GM12873 (cell line): Measurements from ENCODE around the gene TBC1D22A.

ENCODE experiments used
- TF ChIP-seq, protein P1 (sequence below): IDR thresholded peaks from 2 replicates; pipeline ENCODE4 v1.5.1; 2012; ENCODE audit warnings: low read depth, mild to moderate bottlenecking, moderate library complexity, low read length, control low read depth; ENCODE audit not compliant: insufficient read depth; ENCODE audit errors: missing control alignments

The TBC1D22A gene

DNA sequence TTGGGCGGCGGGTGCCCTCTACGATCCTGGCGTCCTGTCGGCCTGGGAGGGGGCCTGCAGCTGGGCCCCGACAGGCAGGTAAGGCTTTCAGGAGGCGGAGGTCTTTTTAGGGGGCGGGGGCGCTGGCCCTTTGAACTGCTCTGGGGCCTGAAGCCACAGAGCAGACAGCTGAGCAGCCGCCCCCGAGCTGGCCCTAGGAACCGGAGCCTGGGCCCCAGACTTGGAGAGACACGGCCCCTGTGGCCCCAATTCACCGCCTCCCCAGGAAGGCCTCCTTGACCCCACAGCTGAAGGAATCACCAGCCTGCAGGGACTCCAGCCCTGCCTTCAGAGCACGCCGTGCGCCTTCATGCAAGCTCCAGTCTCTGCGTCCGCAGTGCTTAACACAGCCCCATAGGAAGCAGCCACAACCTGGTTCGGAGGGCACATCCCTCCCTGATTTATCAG lies 23.8 kb upstream of the TBC1D22A start:
- TF ChIP-seq, protein P1, sequence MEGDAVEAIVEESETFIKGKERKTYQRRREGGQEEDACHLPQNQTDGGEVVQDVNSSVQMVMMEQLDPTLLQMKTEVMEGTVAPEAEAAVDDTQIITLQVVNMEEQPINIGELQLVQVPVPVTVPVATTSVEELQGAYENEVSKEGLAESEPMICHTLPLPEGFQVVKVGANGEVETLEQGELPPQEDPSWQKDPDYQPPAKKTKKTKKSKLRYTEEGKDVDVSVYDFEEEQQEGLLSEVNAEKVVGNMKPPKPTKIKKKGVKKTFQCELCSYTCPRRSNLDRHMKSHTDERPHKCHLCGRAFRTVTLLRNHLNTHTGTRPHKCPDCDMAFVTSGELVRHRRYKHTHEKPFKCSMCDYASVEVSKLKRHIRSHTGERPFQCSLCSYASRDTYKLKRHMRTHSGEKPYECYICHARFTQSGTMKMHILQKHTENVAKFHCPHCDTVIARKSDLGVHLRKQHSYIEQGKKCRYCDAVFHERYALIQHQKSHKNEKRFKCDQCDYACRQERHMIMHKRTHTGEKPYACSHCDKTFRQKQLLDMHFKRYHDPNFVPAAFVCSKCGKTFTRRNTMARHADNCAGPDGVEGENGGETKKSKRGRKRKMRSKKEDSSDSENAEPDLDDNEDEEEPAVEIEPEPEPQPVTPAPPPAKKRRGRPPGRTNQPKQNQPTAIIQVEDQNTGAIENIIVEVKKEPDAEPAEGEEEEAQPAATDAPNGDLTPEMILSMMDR = no peak

DNA sequence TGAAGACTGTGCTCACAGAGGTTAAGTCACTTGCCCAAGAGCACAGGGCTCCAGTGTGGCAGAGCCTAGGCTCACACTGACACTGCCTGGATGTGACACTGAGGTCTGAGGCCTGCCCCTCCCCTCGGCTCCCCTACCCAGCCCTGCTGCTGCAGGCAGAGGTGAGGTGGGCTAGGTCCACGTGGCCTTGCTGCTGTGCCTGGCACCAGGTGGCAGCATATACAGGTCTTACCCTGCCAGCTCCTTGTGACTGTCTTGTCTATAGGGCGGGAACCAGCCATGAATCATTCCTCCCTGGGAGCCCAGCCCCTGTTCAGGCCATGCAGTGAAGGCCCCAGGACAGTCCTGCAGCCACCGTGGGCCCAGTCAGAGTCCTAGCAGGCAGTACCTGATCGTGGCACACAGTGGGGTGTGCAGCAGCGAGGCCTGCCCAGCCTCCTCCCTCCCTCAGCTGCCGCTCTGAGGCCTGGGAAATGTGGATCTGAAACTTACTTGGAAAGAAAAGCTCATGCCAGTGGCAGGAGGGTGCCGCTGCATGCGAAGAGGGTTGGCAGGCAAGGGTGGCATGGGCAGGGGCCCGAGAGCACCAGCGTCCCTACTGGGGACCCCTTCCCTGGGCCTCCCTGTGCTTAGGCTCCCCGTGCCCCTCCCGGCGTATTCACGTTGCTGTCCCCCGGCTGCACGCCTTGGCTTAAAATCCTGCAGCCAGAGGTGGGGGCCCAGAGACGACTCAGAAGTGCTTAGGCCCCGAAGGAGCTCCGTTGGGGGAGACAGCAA lies 23.2 kb upstream of the TBC1D22A start:
- TF ChIP-seq, protein P1 = peak; percentile 37

DNA sequence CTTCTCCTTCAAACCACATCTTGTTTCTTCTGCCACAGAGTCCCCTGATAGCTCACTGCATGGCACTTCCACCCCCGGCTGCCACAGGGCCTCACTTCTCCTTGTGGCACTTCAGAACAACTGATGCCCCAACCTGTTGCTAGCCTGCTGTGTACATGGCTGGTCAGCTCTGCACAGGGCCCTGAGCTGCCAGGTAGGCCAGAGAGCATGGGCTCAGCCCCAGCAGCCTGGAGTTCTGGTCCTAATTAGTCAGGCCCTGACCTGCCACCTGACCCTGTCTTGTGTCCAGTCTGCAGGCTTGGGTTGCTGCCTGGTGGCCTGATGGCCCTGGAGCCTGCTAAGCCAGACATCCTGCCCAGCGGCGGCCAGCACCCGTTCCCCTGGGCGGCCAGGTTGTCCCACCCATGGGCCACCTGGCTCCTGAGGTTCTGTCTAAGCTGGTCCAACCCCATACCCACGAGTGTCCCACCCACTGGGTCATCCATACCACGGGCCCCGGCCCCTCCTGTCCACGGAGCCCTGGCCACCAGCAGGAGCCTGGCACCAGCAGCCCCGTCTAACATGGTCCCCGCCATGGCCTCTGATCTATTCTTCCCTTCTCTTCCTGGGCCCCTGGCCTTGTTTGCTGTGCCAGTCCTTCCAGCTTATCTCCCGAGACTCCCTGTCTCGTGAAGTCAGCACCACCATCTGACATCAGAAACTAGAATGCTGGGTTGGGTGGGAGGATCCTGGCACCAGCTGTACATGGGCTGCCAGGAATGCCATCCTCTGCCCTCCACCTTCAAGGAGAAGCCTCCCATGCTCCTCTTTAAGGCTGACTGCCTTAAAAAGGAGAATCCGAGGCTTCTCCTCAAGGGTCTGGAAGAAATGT lies 21.3 kb upstream of the TBC1D22A start:
- TF ChIP-seq, protein P1 = no peak

DNA sequence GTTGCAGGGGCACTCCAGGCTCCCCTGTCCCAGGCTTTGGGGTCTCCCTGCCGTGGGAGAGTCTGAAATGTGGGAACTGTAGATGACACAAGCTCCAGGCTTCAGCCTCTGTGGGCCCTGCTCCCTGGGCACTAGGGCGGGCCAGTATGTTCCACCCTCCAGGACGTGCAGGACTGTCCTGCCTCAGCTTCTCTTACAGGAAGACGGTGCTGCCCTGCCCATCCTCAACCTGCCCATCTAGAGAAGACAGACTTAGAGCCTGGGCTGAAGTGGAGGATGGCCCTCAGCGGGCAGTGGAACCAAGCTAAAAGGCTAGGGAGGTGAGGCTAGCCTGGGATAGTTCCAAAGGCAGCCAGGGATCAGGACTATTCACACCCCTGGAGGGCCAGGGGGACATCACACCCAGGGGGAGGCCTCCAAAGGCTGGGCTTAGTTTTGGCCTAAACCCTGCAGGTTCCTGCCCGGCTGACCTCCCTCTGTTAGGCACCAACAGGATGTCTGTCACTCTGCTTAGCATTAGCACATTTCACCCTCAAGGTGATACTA lies 20.4 kb upstream of the TBC1D22A start:
- TF ChIP-seq, protein P1 = no peak

DNA sequence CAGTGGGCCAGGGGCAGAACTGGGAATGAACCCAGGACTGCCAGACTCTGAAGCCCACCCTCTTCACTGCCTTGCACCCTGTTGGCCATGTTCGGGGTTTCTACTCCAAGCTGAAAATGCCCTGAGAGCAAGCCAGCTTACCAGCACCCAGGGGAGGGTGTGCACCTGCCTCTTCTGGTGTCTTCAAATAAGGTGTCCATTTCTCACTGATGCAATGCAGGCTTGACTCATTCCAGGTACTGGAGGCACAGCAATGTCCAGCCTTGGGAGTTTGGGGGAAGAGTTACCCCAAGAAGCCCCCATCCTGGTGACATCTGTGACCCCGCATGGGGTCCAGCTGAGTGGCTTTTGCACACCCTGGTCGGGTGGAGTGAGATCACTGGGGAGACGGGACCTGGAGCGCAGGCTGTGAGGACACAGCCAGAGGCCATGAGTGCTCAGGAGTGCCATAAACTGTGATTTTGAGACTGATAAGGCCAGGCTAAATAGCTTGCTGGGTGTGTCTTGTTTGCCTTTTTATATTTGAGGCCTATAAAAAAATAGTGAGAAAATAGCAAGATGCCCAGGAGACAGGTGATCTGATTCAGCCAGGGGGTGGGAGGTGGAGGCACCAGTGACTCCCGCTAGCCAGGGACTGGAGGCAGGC lies 19.8 kb upstream of the TBC1D22A start:
- TF ChIP-seq, protein P1 = no peak

DNA sequence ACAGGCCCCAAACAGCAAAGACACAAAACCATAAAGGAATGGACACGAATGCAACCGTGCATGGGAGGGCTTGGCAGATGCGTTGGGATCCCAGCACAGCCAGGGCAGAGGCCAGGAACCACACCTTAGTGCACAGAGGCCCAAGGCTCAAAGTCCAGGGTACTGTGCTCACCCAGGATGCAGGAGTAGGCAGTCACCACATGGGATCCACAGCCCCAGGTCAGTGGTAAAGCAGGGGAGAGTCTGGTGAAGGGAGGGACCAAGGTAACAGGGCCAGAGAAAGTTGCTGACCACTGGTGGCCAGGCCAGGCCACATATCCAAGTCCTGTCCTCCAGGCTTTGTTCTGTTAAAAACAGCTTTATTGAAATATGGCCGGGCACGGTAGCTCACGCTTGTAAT lies 17.9 kb upstream of the TBC1D22A start:
- TF ChIP-seq, protein P1 = no peak
